Astrocyte of the cerebellum (primary cell): ENCODE measurements around the gene SIDT1.

Experiments used
- DNase-seq: peaks from one replicate; pipeline ENCODE4 v3.0.0-alpha.2; 2011; ENCODE audit warnings: low read depth
- H3K4me3 ChIP-seq: 2 replicates; pipeline ENCODE4 v1.5.1; 2011; ENCODE audit warnings: mild to moderate bottlenecking, low read depth, low read length, moderate library complexity
- CTCF ChIP-seq: IDR thresholded peaks from 2 replicates; pipeline ENCODE4 v1.5.1; 2012; ENCODE audit warnings: low read length, low read depth, moderate library complexity, mild to moderate bottlenecking; ENCODE audit errors: missing control alignments
- in situ Hi-C: cut with HindIII; loops from 2 replicates; pipeline ENCODE4 v1.10.0; 2017; ENCODE audit warnings: low sequenced_read_pairs

The SIDT1 gene

GRCh38 chr3:113659996-113660395 lies 127.6 kb downstream of the SIDT1 start:
- in situ Hi-C loops: no loop called here
- no peak overlapping the region for H3K4me3 ChIP-seq
- no peak for DNase-seq
- no peak for TF ChIP-seq CTCF

GRCh38 chr3:113660458-113660857 lies 128.1 kb downstream of the SIDT1 start:
- in situ Hi-C loops: no loop called here
- no peak for DNase-seq
- no peak overlapping the region for H3K4me3 ChIP-seq
- TF ChIP-seq CTCF: no peak

DNA sequence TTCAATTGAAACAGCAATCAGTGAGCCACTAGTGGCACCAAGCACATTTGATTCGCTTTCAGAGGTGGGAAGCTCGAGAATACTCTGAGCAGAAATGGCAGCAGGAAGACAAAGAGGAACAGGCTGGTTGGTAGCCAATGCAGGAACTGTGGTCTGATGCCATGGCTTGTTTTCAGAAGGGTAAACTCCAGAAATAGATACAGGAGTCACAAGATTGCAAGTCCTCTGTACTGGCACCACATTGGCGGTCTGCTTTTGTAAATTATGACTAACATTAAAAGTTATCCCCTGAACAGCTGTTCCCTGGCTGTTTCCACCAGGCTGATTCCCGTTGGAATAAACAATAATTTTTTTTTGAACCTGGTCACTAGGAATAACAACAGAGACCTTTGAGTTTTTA lies 128.5 kb downstream of the SIDT1 start:
- H3K4me3 ChIP-seq: no peak overlapping the region
- TF ChIP-seq CTCF: no peak
- no peak for DNase-seq
- in situ Hi-C loops: no loop called here

GRCh38 chr3:113662824-113663223 lies 130.5 kb downstream of the SIDT1 start:
- in situ Hi-C loops: no loop called here
- DNase-seq: no peak
- TF ChIP-seq CTCF: no peak
- no peak overlapping the region for H3K4me3 ChIP-seq

- DNase-seq: no peak
- in situ Hi-C loops: no loop called here
- no peak overlapping the region for H3K4me3 ChIP-seq
- TF ChIP-seq CTCF: no peak
These were observed 131.0 kb downstream of the SIDT1 start for GRCh38 chr3:113663324-113663750.

- H3K4me3 ChIP-seq: no peak overlapping the region
- in situ Hi-C loops: no loop called here
- TF ChIP-seq CTCF: no peak
- DNase-seq: no peak
These were observed 131.4 kb downstream of the SIDT1 start for GRCh38 chr3:113663761-113664160.
